K562 (cell line): ENCODE measurements around the gene TMEM144. TPM values are rescaled to one million over a fixed set of nuclear protein-coding genes. Genes with fewer than 3 reads are reported as not detected.

Experiments
- ATAC-seq: fragments of 200-7000 bp; cut with Tn5 transposase; 3 replicates; pipeline ENCODE4 v1.9.1; 2020; ENCODE audit warnings: moderate library complexity
- BruUV-seq: library from RNA; stranded (reverse); fragments of 400-500 nt; replicated peaks from 2 replicates; lab custom pipeline; 2021; lab: Mats Ljungman, UMichigan
- CTCF ChIA-PET: fragments of 300-600 bp; formaldehyde crosslinking; extraction: SDS; loops from one replicate; lab custom pipeline; 2021; ENCODE audit warnings: low intra/inter-chr PET ratio; lab: Yijun Ruan, JAX
- POLR2A ChIA-PET: fragments of 300-600, 350-650 bp; sonication (Branson Sonifier 250); formaldehyde crosslinking; extraction: SDS; loops from one replicate; lab custom pipeline; 2021; ENCODE audit warnings: antibody characterized with exemption, inconsistent platforms; lab: Yijun Ruan, JAX
- DNase-seq, 4 experiments: peaks; one replicate each; pipeline versions ENCODE4 v3.0.0 to v3.0.0-alpha.2; 2011 to 2018; ENCODE audit warnings: low spot score in 3 of 4, mixed read lengths in 3 of 4; ENCODE audit errors: extremely low read depth in 1 of 4
- FAIRE-seq: peaks from 2 replicates; lab custom pipeline; 2011; peaks lifted over from hg19 to GRCh38; lab: Jason Lieb, UNC
- H2AFZ ChIP-seq: 2 replicates; pipeline ENCODE4 v1.6.0; 2011; ENCODE audit warnings: low read depth, low read length, control low read depth, inconsistent platforms
- H3K27ac ChIP-seq: fragments of 200-600 bp; 3 replicates; pipeline ENCODE4 v1.8.0; 2011; ENCODE audit warnings: low read depth, mild to moderate bottlenecking, control low read depth, inconsistent platforms, low read length, moderate library complexity, mixed read lengths; ENCODE audit errors: extremely low read depth
- H3K27me3 ChIP-seq, 2 experiments: fragments of 300-600 bp in 1 of 2; 2 replicates in 1 of 2; 3 replicates in 1 of 2; pipeline versions ENCODE4 v1.6.0 to v1.8.0; 2011; ENCODE audit warnings: inconsistent platforms in 2 of 2, low read length in 2 of 2, mild to moderate bottlenecking in 1 of 2, mixed read lengths in 1 of 2, moderate library complexity in 1 of 2; ENCODE audit not compliant: control insufficient read depth in 2 of 2, insufficient read depth in 2 of 2
- H3K36me3 ChIP-seq: fragments of 300-600 bp; 3 replicates; pipeline ENCODE4 v1.8.0; 2011; ENCODE audit warnings: mild to moderate bottlenecking, low read length, inconsistent platforms; ENCODE audit not compliant: control insufficient read depth, insufficient read depth
- H3K4me1 ChIP-seq, 2 experiments: fragments of 200-600 bp in 1 of 2; replicated peaks in 1 of 2; 2 replicates in 1 of 2; 3 replicates in 1 of 2; pipeline versions ENCODE4 v1.5.1 to v1.8.0; 2011; ENCODE audit warnings: inconsistent platforms in 2 of 2, low read length in 2 of 2, mild to moderate bottlenecking in 1 of 2, mixed read lengths in 1 of 2, moderate library complexity in 1 of 2; ENCODE audit not compliant: control insufficient read depth in 2 of 2, insufficient read depth in 2 of 2
- H3K4me2 ChIP-seq: 2 replicates; pipeline ENCODE4 v1.6.1; 2011; ENCODE audit warnings: low read length, control low read depth, inconsistent platforms, mixed read lengths; ENCODE audit not compliant: insufficient read depth
- H3K4me3 ChIP-seq: fragments of 200-600 bp; sonication (generic), shearing (Covaris generic); 2 replicates; pipeline ENCODE4 v1.5.1; 2016; ENCODE audit warnings: control low read depth, inconsistent platforms
- H3K79me2 ChIP-seq: fragments of 200-600 bp; 3 replicates; pipeline ENCODE4 v1.8.0; 2011; ENCODE audit warnings: low read length, inconsistent platforms; ENCODE audit not compliant: control insufficient read depth, insufficient read depth
- H3K9ac ChIP-seq, 2 experiments: 2 replicates each; pipeline versions ENCODE4 v1.6.0 to v1.6.1; 2011; ENCODE audit warnings: low read depth in 2 of 2, low read length in 2 of 2, control low read depth in 1 of 2, inconsistent platforms in 1 of 2, mild to moderate bottlenecking in 1 of 2, mixed read lengths in 1 of 2; ENCODE audit not compliant: insufficient read depth in 1 of 2
- H3K9me1 ChIP-seq: one replicate; pipeline ENCODE4 v1.6.0; 2011; ENCODE audit warnings: inconsistent platforms, mild to moderate bottlenecking, low read length, moderate library complexity; ENCODE audit not compliant: control insufficient read depth, insufficient read depth
- H3K9me3 ChIP-seq: replicated peaks from 2 replicates; pipeline ENCODE4 v1.5.1; 2011; ENCODE audit warnings: low read depth, low read length, inconsistent platforms; ENCODE audit not compliant: control insufficient read depth, insufficient read depth
- H4K20me1 ChIP-seq: replicated peaks from 2 replicates; pipeline ENCODE4 v1.6.1; 2011; ENCODE audit warnings: low read length, inconsistent platforms, mixed read lengths; ENCODE audit not compliant: control insufficient read depth, insufficient read depth
- DDX20 ChIP-seq: fragments of 450-650 bp; IDR thresholded peaks from 2 replicates; pipeline ENCODE4 v1.6.1; 2016; ENCODE audit warnings: missing genetic modification characterization, low read depth, mild to moderate bottlenecking, missing compliant biosample characterization, moderate library complexity
- HDAC6 ChIP-seq: IDR thresholded peaks from 2 replicates; pipeline ENCODE4 v1.6.1; 2012; ENCODE audit warnings: low read depth, mild to moderate bottlenecking, control low read depth, inconsistent platforms, low read length, moderate library complexity
- HNRNPL ChIP-seq: fragments of 200-400 bp; formaldehyde crosslinking; IDR thresholded peaks from 2 replicates; pipeline ENCODE4 v1.6.1; 2017; ENCODE audit warnings: low read depth, mild to moderate bottlenecking, low read length
- KAT8 ChIP-seq: fragments of 450-650 bp; IDR thresholded peaks from 2 replicates; pipeline ENCODE4 v1.6.1; 2016; ENCODE audit warnings: low read depth, mild to moderate bottlenecking
- MTF1 ChIP-seq: fragments of 250-450 bp; sonication (Bioruptor Pico); IDR thresholded peaks from 2 replicates; pipeline ENCODE4 v1.9.0; 2021; ENCODE audit warnings: moderate library complexity, mild to moderate bottlenecking, inconsistent platforms, borderline replicate concordance
- NFATC3 ChIP-seq: fragments of 450-650 bp; IDR thresholded peaks from 2 replicates; pipeline ENCODE4 v1.6.1; 2017; ENCODE audit warnings: mild to moderate bottlenecking
- POLR2H ChIP-seq: IDR thresholded peaks from 2 replicates; pipeline ENCODE4 v1.6.1; 2016; ENCODE audit warnings: missing genetic modification characterization, low read depth, mild to moderate bottlenecking, control low read depth, missing compliant biosample characterization, moderate library complexity
- PRPF4 ChIP-seq: fragments of 200-400 bp; formaldehyde crosslinking; IDR thresholded peaks from one replicate; pipeline ENCODE4 v1.6.1; 2017; ENCODE audit warnings: low read length, low read depth, mild to moderate bottlenecking; ENCODE audit not compliant: insufficient read depth, poor library complexity, severe bottlenecking
- PYGO2 ChIP-seq: fragments of 450-650 bp; IDR thresholded peaks from 2 replicates; pipeline ENCODE4 v1.6.1; 2016; ENCODE audit warnings: mild to moderate bottlenecking, missing genetic modification characterization, moderate library complexity, missing compliant biosample characterization
- RBM14 ChIP-seq: fragments of 200-400 bp; formaldehyde crosslinking; IDR thresholded peaks from 2 replicates; pipeline ENCODE4 v1.6.1; 2018; ENCODE audit warnings: low read depth, mild to moderate bottlenecking, low read length, moderate library complexity, borderline replicate concordance; ENCODE audit not compliant: insufficient read depth
- RFX1 ChIP-seq: fragments of 450-650 bp; IDR thresholded peaks from 2 replicates; pipeline ENCODE4 v1.6.1; 2016; ENCODE audit warnings: mild to moderate bottlenecking, moderate library complexity
- TAF1 ChIP-seq: IDR thresholded peaks from 2 replicates; pipeline ENCODE4 v1.6.1; 2011; ENCODE audit warnings: mild to moderate bottlenecking, low read length, moderate library complexity; ENCODE audit not compliant: insufficient read depth, control insufficient read depth, severe bottlenecking; ENCODE audit errors: extremely low read depth
- TCF3 ChIP-seq: sonication (generic); formaldehyde crosslinking; IDR thresholded peaks from 2 replicates; pipeline ENCODE4 v1.4.0; 2020; ENCODE audit warnings: mild to moderate bottlenecking, missing genetic modification reagents
- TRIM24 ChIP-seq, 2 experiments: fragments of 450-650 bp; IDR thresholded peaks; 2 replicates each; pipeline ENCODE4 v1.6.1; 2016
- U2AF1 ChIP-seq: fragments of 200-400 bp; formaldehyde crosslinking; optimal IDR thresholded peaks from 2 replicates; pipeline ENCODE3; 2017; ENCODE audit warnings: mild to moderate bottlenecking, low read depth, low read length, moderate library complexity
- ZHX1 ChIP-seq: fragments of 150-350 bp; conservative IDR thresholded peaks from 2 replicates; pipeline ENCODE4 v1.6.1; 2014; ENCODE audit warnings: low read length
- ZNF239 ChIP-seq: fragments of 250-450 bp; sonication (Bioruptor Pico); IDR thresholded peaks from 2 replicates; pipeline ENCODE4 v1.4.0; 2020; ENCODE audit warnings: mild to moderate bottlenecking
- ZNF263 ChIP-seq: sonication (generic); formaldehyde crosslinking; IDR thresholded peaks from 2 replicates; pipeline ENCODE4 v1.8.0; 2022; ENCODE audit warnings: mild to moderate bottlenecking, missing genetic modification reagents, borderline replicate concordance
- WGBS: fragments of 100-300 bp; shearing (Covaris generic); methylation state at CpG from one replicate; pipeline ENCODE4 v1.1.6; 2016; ENCODE audit warnings: low coverage, mixed read lengths; ENCODE audit not compliant: insufficient coverage; ENCODE audit errors: missing lambda C conversion rate; 5-methylcytosine and 5-hydroxymethylcytosine counted together
- in situ Hi-C: fragments of 300-500 bp; cut with MboI; formaldehyde crosslinking; loops from 4 replicates; pipeline ENCODE4 v1.15.0; 2018; ENCODE audit warnings: inconsistent platforms, mixed read lengths
- intact Hi-C: fragments of 100-400 bp; cut with micrococcal nuclease; formaldehyde crosslinking; loops from 2 replicates; pipeline ENCODE4 v1.14.2; 2022
- polyA plus RNA-seq, 8 experiments: library from polyadenylated mRNA; depleted of rRNA in 4 of 8; stranded (reverse) in 5 of 8; unstranded in 3 of 8; fragments of >200 nt; fragmentation: Nextera tagmentation in 2 of 8; fragmentation: Illumina TruSeq in 1 of 8; extraction: Ambion mirVana in 2 of 8; extraction: Trizol in 1 of 8; gene quantifications; 2 replicates each; pipeline versions ENCODE4 v1.2.1 to v1.2.3, GENCODE V29; 2011 to 2014; ENCODE audit warnings: inconsistent platforms in 1 of 8, missing spikeins in 1 of 8
- total RNA-seq, 7 experiments: library from RNA; depleted of rRNA in 6 of 7; stranded (reverse); fragments of >200 nt in 6 of 7; fragmentation: Illumina TruSeq in 2 of 7; extraction: Trizol in 2 of 7; gene quantifications; 2 replicates each; pipeline versions ENCODE4 v1.2.1 to v1.2.3, GENCODE V29; 2011 to 2021; ENCODE audit warnings: low replicate concordance in 1 of 7

TMEM144 gene
- total and polyA plus RNA-seq, 9 of the 15 experiments (the other 6 are each of a cell fraction or from before 2014, with no cell fraction given) = 4.0 to 12.0 (median 6.1) TPM

- in situ Hi-C loops (no loop called here), intact Hi-C loops (no loop called here)
- no peaks in the 10 kb centered on the region for H4K20me1 ChIP-seq
- H2AFZ ChIP-seq = no peak overlapping the region
- H3K36me3 ChIP-seq = no peaks in the 10 kb centered on the region
- TF ChIP-seq RBM14 (no peak), TAF1 (no peak), NFATC3 (no peak), ZHX1 (no peak), U2AF1 (no peak), PYGO2 (tag) (no peak), POLR2H (no peak), ZNF239 (CRISPR knock-in tag) (no peak), PRPF4 (no peak), TRIM24 (IDR thresholded peaks at IDR 0.05) (no peak), MTF1 (CRISPR knock-in tag) (no peak), HDAC6 (no peak), ZNF263 (no peak), DDX20 (tag) (no peak), TCF3 (CRISPR knock-in tag) (no peak), KAT8 (no peak), HNRNPL (no peak), RFX1 (no peak)
- peaks cover 0 to 5% of the 10 kb centered on the region in 2 experiments; a peak in 3 of 5 replicates for H3K4me1 ChIP-seq
- H3K9me1 ChIP-seq = no peaks in the 10 kb centered on the region
- no peak overlapping the region for H3K9ac ChIP-seq
- H3K9me3 ChIP-seq = no peaks in the 10 kb centered on the region
- no peak overlapping the region for H3K27ac ChIP-seq
- BruUV-seq = no TSS peak
- no peak for ATAC-seq
- WGBS = 5% methylated on average over 2 of the region's 2 CpGs
- H3K4me3 ChIP-seq = no peak overlapping the region
- DNase-seq = no peak
- no peaks in the 10 kb centered on the region for H3K27me3 ChIP-seq
- POLR2A ChIA-PET = no interaction called here
- H3K4me2 ChIP-seq = no peak overlapping the region
- no peaks in the 10 kb centered on the region for H3K79me2 ChIP-seq
- CTCF ChIA-PET = no interaction called here
- no peak for FAIRE-seq
Observed at GRCh38 chr4:158176108-158176507, 34.2 kb upstream of the TMEM144 start.
